Measurements from ENCODE around the gene DNASE1L3. TPM values are rescaled to one million over a fixed set of nuclear protein-coding genes. Genes with fewer than 3 reads are reported as not detected.

DNASE1L3 gene
- total and polyA plus RNA-seq, 2 experiments from 2014 or later = 0.39 to 0.94 TPM

DNA sequence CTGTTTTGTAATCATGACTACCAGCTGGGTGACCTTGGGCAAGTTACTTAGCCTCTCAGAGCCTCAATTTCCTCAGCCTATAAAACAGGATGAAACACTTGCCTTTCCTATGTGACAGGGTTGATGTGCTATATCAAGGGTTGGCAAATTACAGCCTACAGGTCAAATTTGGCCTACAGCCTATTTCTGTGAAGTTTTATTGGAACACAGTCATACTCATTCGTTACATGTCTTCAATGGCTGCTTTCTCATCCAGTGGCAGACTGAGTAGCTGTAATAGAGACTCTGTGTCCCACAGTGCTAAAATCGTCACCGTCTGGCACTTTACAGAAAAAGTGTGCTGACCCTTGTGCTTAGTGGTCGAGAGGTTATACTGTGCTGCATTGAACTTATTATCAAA lies 43.4 kb upstream of the DNASE1L3 start:
- H3K4me1 ChIP-seq (ENCODE audit: low read depth) = peaks cover 15% of the 10 kb centered on the region
- TF ChIP-seq, protein P1, sequence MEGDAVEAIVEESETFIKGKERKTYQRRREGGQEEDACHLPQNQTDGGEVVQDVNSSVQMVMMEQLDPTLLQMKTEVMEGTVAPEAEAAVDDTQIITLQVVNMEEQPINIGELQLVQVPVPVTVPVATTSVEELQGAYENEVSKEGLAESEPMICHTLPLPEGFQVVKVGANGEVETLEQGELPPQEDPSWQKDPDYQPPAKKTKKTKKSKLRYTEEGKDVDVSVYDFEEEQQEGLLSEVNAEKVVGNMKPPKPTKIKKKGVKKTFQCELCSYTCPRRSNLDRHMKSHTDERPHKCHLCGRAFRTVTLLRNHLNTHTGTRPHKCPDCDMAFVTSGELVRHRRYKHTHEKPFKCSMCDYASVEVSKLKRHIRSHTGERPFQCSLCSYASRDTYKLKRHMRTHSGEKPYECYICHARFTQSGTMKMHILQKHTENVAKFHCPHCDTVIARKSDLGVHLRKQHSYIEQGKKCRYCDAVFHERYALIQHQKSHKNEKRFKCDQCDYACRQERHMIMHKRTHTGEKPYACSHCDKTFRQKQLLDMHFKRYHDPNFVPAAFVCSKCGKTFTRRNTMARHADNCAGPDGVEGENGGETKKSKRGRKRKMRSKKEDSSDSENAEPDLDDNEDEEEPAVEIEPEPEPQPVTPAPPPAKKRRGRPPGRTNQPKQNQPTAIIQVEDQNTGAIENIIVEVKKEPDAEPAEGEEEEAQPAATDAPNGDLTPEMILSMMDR (IDR thresholded peaks at IDR 0.05; ENCODE audit: low read depth, low read length) = no peak
- H3K4me3 ChIP-seq = no peak overlapping the region

DNA sequence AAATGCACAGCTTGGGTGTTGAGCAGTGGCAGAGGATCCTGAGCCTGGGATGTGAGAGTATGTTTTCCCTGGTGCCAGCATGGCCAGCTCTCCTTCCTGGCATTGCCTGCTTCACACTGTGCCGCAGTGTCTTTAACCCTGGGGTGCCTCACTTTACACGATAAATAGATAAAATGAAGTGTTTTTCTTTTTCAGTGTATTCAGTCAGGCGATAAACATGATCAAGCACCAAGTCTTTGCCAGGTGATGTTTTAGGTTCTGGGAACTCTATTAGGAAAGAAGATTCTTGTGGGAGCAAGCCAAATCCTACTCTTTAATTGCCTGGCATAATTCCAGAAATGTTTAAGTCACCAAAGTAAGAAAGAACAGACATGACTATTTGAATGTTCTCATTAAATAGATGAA lies 40.9 kb upstream of the DNASE1L3 start:
- H3K27me3 ChIP-seq = no peaks in the 10 kb centered on the region
- DNase-seq (ENCODE audit: low read depth in 1 of 2, low spot score in 1 of 2) = no peak
- no peak overlapping the region for H3K4me3 ChIP-seq
- H3K9me3 ChIP-seq (ENCODE audit: low read depth) = no peaks in the 10 kb centered on the region
- H3K36me3 ChIP-seq = no peaks in the 10 kb centered on the region
- H3K4me1 ChIP-seq (ENCODE audit: low read depth) = peaks cover 22% of the 10 kb centered on the region
- H3K27ac ChIP-seq = no peak overlapping the region
- TF ChIP-seq, protein P1 (IDR thresholded peaks at IDR 0.05; ENCODE audit: low read depth, low read length) = no peak

More for the DNA sequence above, 43.4 kb upstream of the DNASE1L3 start:
- H3K27ac ChIP-seq = no peak overlapping the region
- peaks cover 8% of the 10 kb centered on the region for H3K36me3 ChIP-seq
- H3K9me3 ChIP-seq (ENCODE audit: low read depth) = no peaks in the 10 kb centered on the region
- H3K27me3 ChIP-seq = no peaks in the 10 kb centered on the region
- DNase-seq (ENCODE audit: low read depth in 1 of 2, low spot score in 1 of 2) = no peak

DNA sequence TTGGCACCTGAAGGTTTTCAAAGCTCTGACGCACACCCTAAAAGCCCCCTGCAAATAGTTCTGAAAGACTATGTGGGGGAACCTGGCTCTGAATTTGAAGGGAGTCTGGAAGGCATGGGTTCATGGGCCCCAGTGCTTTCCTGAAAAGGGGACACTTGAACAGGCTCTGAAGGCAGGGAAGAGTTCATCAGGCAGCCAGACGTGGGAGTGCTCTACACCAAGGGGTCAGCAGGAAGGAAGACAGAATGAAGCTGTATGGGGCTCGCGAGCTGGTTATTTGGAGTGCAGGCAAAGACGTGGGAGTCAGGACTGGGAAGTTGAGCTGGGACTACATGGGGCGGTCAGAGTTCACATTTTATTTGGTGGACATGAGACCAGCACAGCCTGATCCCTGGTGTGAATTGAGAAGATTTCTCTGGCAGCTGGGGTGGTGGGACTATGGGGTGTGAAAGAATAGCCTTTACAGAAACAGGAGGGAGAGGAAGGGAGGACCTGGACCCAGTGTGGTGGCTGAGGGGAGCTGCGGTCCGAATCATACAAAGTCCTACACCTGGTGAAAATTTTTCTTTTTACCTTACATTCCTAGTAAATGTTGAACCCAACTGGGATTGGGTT lies 39.4 kb upstream of the DNASE1L3 start:
- Histone ChIP-seq H3K36me3 (no peaks in the 10 kb centered on the region), H3K27ac (no peak overlapping the region), H3K4me1 (ENCODE audit: low read depth) (peaks cover 32% of the 10 kb centered on the region), H3K9me3 (ENCODE audit: low read depth) (no peaks in the 10 kb centered on the region), H3K4me3 (no peak overlapping the region), H3K27me3 (no peaks in the 10 kb centered on the region)
- TF ChIP-seq, protein P1 (IDR thresholded peaks at IDR 0.05; ENCODE audit: low read depth, low read length) = no peak
- peak in 1 of 2 donors; percentile 45 for DNase-seq (ENCODE audit: low read depth in 1 of 2, low spot score in 1 of 2)

DNA sequence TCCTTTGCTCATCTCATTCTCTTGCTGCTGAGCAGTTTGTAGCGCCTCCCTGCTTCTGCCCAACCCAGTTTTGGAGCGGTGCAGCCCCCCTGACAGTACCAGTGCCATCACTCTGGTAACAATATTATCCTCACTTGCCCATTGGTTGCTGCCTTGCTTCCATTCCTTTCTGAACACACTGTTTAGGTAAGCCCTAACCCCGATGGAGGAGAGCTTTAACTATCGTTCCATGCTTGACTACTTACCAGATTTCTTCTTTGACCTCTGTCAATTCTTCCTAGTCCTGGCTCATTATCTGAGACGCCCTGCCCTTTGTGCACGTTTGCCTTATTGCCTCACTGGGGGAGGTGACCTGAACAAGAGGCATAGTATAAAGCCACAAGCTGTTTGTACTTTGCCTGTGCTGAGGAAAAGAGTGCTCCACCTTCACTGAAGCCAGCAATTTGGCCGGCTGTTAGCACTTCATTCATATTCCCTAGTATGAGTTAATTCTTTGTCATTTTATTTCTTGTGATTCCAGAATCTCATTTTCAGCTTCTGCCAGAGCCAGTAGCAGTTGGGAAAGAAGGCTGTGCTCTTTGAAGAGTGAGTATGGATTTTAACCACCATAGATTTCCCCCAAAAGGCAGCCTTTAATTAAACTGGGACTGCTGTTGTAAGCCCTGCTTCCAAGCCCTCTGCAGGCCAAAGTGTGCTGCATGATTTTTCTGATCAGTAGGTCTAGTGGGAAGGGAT lies 38.8 kb upstream of the DNASE1L3 start:
- no peaks in the 10 kb centered on the region for H3K27me3 ChIP-seq
- peaks cover 37% of the 10 kb centered on the region for H3K4me1 ChIP-seq (ENCODE audit: low read depth)
- no peaks in the 10 kb centered on the region for H3K36me3 ChIP-seq
- H3K27ac ChIP-seq = no peak overlapping the region
- DNase-seq (ENCODE audit: low read depth in 1 of 2, low spot score in 1 of 2) = peak; percentile 25 to 30
- TF ChIP-seq, protein P1 (IDR thresholded peaks at IDR 0.05; ENCODE audit: low read depth, low read length) = peak; percentile 39
- no peak overlapping the region for H3K4me3 ChIP-seq
- no peaks in the 10 kb centered on the region for H3K9me3 ChIP-seq (ENCODE audit: low read depth)

DNA sequence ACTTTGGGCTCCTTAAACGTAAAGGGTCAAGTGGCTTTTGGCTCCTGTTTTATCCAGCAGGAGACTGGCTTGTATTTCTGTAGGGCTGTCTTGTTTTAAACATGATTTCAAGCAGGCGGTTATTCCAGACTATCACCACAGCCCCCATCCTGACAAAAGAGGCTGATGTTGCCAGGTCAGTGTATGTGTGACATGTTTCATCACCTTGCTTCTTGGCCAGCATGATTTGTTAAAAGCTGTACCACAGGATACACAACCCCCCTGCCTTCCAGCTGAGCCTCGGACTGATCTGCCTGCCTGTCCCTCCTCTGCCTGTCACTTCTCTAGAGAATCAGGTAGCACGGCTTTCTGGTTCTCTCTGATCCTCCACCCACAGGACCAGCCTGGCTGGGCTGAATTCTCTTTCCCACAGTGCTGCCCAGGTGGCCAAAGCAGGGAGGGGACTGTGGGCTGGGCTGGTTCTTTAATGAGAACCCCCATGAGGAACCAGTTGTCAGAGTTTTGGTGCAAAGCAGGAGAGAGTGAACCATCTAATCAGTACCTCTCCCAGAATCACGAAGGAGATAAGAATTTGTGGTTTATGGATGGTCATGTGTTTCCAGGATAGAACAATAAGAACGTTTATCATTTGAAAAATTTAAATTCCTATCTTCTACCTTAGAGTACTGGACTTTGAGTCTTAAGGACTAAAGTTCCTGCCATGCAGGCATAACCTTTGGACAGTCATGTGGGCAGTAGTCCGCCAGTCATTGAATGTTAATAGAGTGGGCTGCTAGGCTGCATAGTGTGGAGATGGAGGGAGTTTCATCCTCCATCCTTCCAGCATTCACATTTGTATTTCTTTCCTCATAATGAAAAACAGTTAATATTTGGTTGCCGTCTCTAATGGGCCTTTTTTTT lies 35.6 kb upstream of the DNASE1L3 start:
- Histone ChIP-seq H3K4me3 (no peak overlapping the region), H3K4me1 (ENCODE audit: low read depth) (peaks cover 47% of the 10 kb centered on the region), H3K27me3 (no peaks in the 10 kb centered on the region), H3K27ac (peak overlapping the region; percentile 55), H3K36me3 (no peaks in the 10 kb centered on the region), H3K9me3 (ENCODE audit: low read depth) (no peaks in the 10 kb centered on the region)
- peak; percentile 23 to 92 for DNase-seq (ENCODE audit: low read depth in 1 of 2, low spot score in 1 of 2)
- TF ChIP-seq, protein P1 (IDR thresholded peaks at IDR 0.05; ENCODE audit: low read depth, low read length) = no peak
